Neutrophil (primary cell): ENCODE data around the gene TMEM236.

ENCODE experiments used
- H3K27ac ChIP-seq: fragments of 200-600 bp; sonication (generic); 2 replicates; pipeline ENCODE4 v1.5.1; 2016; ENCODE audit warnings: mild to moderate bottlenecking, moderate library complexity
- H3K27me3 ChIP-seq: fragments of 200-600 bp; sonication (generic); 2 replicates; pipeline ENCODE4 v1.6.0; 2016; ENCODE audit warnings: mild to moderate bottlenecking
- H3K36me3 ChIP-seq: fragments of 200-600 bp; sonication (generic); 2 replicates; pipeline ENCODE4 v1.5.1; 2017
- H3K4me1 ChIP-seq, 2 experiments: fragments of 200-600 bp in 1 of 2; sonication (generic) in 1 of 2; 1 replicate in 1 of 2; 2 replicates in 1 of 2; pipeline versions ENCODE4 v1.5.1 to v1.6.1; 2013 to 2016; ENCODE audit warnings: low read depth in 1 of 2, low read length in 1 of 2, mild to moderate bottlenecking in 1 of 2, moderate library complexity in 1 of 2; ENCODE audit not compliant: control insufficient read depth in 1 of 2, insufficient read depth in 1 of 2
- H3K4me3 ChIP-seq, 2 experiments: fragments of 200-600 bp in 1 of 2; sonication (generic) in 1 of 2; 1 replicate in 1 of 2; 2 replicates in 1 of 2; pipeline ENCODE4 v1.5.1; 2013 to 2016; ENCODE audit warnings: low read depth in 1 of 2, low read length in 1 of 2, mild to moderate bottlenecking in 1 of 2, moderate library complexity in 1 of 2
- H3K9me3 ChIP-seq: fragments of 200-600 bp; sonication (generic); 2 replicates; pipeline ENCODE4 v1.5.1; 2016
- TF ChIP-seq, protein P1 (sequence below): fragments of 200-600 bp; sonication (generic); IDR thresholded peaks from 2 replicates; pipeline ENCODE4 v1.5.1; 2016; ENCODE audit warnings: antibody characterized with exemption

TMEM236 gene

DNA sequence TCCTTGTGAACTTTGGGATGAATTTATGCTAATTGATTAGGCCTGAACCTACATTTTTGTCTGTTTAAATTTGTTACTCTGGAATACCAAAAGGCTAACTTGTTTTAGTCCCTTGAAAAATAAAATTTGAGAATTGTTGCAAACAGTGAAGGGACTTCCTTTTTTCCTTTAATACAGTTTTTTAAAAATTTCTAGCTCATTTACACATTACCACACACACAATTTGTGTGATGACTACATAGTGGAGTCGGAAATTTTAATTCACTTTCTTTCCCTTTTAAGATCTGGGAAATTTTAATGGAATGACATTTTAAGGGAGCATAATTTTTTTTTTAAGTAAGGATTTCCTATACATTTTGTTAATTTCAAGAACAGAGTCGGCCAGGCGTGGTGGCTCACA is 8.6 kb upstream of the TMEM236 start:
- no peak overlapping the region for H3K4me3 ChIP-seq
- H3K4me1 ChIP-seq = peaks cover 6 to 16% of the 10 kb centered on the region in 2 experiments
- H3K9me3 ChIP-seq = no peaks in the 10 kb centered on the region
- H3K36me3 ChIP-seq = no peaks in the 10 kb centered on the region
- TF ChIP-seq, protein P1, sequence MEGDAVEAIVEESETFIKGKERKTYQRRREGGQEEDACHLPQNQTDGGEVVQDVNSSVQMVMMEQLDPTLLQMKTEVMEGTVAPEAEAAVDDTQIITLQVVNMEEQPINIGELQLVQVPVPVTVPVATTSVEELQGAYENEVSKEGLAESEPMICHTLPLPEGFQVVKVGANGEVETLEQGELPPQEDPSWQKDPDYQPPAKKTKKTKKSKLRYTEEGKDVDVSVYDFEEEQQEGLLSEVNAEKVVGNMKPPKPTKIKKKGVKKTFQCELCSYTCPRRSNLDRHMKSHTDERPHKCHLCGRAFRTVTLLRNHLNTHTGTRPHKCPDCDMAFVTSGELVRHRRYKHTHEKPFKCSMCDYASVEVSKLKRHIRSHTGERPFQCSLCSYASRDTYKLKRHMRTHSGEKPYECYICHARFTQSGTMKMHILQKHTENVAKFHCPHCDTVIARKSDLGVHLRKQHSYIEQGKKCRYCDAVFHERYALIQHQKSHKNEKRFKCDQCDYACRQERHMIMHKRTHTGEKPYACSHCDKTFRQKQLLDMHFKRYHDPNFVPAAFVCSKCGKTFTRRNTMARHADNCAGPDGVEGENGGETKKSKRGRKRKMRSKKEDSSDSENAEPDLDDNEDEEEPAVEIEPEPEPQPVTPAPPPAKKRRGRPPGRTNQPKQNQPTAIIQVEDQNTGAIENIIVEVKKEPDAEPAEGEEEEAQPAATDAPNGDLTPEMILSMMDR = no peak
- H3K27me3 ChIP-seq = no peaks in the 10 kb centered on the region
- no peak overlapping the region for H3K27ac ChIP-seq

DNA sequence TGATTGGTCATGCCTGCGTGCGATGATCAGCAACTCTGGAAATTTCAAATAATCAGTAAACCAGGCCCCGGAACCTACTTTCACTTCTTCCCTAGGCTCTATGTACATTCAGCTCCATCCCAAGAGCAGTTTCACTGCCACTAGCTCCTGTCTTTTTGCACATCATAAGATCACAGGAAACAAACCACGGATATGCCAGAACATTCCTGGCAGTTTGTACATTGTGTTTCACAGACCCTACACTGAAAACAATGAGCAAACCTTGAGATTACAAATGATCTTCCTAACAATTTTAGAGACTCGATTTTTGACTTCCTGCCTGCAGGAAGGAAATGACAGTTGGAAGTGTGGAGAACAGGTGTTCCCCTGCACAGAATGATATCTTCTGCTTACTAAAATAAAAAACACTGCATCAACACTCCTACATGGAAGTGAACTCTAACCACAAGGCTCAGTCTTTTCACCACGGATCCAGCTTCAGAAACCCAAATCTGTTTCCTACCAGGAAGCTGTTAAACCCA is 7.6 kb upstream of the TMEM236 start:
- no peak overlapping the region for H3K27ac ChIP-seq
- no peak overlapping the region for H3K4me3 ChIP-seq
- H3K9me3 ChIP-seq = no peaks in the 10 kb centered on the region
- TF ChIP-seq, protein P1 = no peak
- peaks cover 6 to 16% of the 10 kb centered on the region in 2 experiments for H3K4me1 ChIP-seq
- H3K36me3 ChIP-seq = no peaks in the 10 kb centered on the region
- no peaks in the 10 kb centered on the region for H3K27me3 ChIP-seq

DNA sequence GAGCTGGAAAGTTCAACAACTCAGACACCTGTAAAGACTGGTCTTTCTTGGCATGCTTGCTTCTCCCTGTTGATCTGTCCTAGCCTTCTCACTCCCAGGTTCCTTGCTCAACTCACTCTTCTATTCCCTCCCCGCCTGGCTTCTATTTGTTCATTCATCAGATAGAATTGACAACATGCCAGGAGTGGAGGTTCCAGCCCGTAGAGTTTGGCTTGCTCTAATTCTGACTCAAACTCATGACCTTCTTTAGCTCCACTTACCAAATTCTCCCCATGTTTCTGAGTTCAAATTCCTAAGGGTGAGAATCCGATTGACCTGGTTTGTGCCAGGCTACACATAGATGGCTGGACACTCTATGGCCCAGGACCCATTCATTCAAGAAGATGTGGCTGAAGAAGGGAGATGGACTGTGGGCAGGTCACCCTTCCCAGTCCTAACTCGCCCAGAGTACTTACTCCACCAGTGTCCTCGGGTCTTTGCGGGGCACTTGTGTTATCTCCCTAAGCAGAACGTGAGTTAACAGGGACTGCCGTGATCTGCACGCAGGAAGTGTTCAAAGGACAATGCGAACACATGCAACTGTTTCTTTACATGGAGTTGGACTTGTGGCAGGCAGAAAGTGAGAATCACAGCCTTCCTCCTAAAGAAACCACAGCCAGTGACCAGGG is 4.0 kb upstream of the TMEM236 start:
- Histone ChIP-seq H3K27me3 (no peaks in the 10 kb centered on the region), H3K27ac (no peak overlapping the region)
- TF ChIP-seq, protein P1 = no peak

DNA sequence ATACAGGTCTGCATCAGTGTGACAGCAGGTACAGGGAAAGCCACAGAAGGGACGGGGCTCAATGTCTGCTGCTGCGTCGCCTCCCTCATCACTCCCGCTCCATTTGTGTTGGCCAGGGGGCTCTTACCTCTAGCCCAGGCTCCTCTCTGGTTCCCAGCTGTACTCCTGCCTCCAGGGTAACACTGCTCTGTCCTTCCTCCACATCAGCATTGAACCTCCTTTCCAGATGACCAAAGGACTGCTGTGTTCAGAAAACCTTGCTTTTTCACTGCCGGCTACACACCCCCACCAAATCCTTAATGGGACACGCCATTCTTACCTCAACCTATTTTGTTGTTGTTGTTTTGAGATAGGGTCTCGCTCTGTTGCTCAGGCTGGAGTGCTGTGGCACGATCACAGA is 2.1 kb upstream of the TMEM236 start:
- H3K4me3 ChIP-seq = no peak overlapping the region
- no peaks in the 10 kb centered on the region for H3K36me3 ChIP-seq
- TF ChIP-seq, protein P1 = no peak
- no peaks in the 10 kb centered on the region for H3K4me1 ChIP-seq
- H3K27me3 ChIP-seq = no peaks in the 10 kb centered on the region
- no peak overlapping the region for H3K27ac ChIP-seq
- no peaks in the 10 kb centered on the region for H3K9me3 ChIP-seq

More for the DNA sequence above, 4.0 kb upstream of the TMEM236 start:
- H3K4me3 ChIP-seq = no peak overlapping the region
- peaks cover 6 to 12% of the 10 kb centered on the region in 2 experiments for H3K4me1 ChIP-seq
- H3K36me3 ChIP-seq = no peaks in the 10 kb centered on the region
- H3K9me3 ChIP-seq = no peaks in the 10 kb centered on the region

DNA sequence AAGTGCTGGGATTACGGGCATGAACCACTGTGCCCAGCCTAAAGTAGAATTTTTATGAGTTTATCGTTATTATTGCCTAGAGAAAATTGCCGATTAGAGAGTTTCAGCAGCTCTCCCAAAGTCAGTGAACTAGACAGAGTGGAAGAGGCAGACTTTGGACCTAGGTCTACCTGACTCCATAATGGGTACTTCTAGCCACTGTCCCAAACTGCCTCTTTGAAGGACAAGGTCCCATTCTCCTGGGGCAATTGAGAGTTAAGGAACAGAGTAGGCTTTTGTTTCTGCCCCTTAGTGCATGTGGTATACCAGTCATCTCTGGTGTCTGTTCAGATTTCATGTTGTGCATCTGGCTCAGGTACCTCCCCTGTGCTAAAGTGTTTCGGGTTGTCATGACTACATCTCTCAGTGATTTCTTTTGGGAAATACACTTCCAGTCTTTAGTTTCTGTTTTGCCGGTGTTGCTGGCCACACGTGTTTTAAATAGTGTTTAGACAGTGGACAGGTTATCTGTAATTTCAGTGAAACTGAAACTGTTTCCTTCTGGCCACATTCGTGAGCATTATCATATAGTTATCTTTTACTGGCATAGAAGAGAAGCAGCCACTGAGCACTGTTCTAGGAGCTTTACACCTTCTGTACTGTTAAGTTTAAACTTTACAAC is 4.7 kb downstream of the TMEM236 start:
- no peaks in the 10 kb centered on the region for H3K9me3 ChIP-seq
- no peaks in the 10 kb centered on the region for H3K27me3 ChIP-seq
- TF ChIP-seq, protein P1 = no peak
- H3K4me3 ChIP-seq = no peak overlapping the region
- no peaks in the 10 kb centered on the region for H3K4me1 ChIP-seq
- no peak overlapping the region for H3K27ac ChIP-seq
- H3K36me3 ChIP-seq = no peaks in the 10 kb centered on the region
